Karpas-422 (cell line): ENCODE results near the gene MCC. TPM values are rescaled to one million over a fixed set of nuclear protein-coding genes. Genes with fewer than 3 reads are reported as not detected.
A peak's percentile ranks its signal among the peaks of the same experiment; 100 is the strongest.

Source experiments
- DNase-seq: peaks from one replicate; pipeline ENCODE4 v3.0.0-alpha.2; 2015
- H2AFZ ChIP-seq: fragments of 200-600 bp; sonication (generic); 2 replicates; pipeline ENCODE4 v1.6.1; 2014; ENCODE audit warnings: antibody characterized with exemption, low read length, mixed read lengths
- H3K27ac ChIP-seq: fragments of 200-600 bp; sonication (generic); 2 replicates; pipeline ENCODE4 v1.5.1; 2014; ENCODE audit warnings: mild to moderate bottlenecking, low read length, moderate library complexity
- H3K27me3 ChIP-seq: fragments of 200-600 bp; sonication (generic); 2 replicates; pipeline ENCODE4 v1.6.1; 2014; ENCODE audit warnings: low read length, mixed read lengths
- H3K36me3 ChIP-seq: fragments of 200-600 bp; sonication (generic); 2 replicates; pipeline ENCODE4 v1.6.1; 2014; ENCODE audit warnings: low read length, mixed read lengths; ENCODE audit not compliant: insufficient read depth
- H3K4me1 ChIP-seq: fragments of 200-600 bp; sonication (generic); 2 replicates; pipeline ENCODE4 v1.6.1; 2014; ENCODE audit warnings: mild to moderate bottlenecking, low read length, mixed read lengths
- H3K4me2 ChIP-seq: fragments of 200-600 bp; sonication (generic); 2 replicates; pipeline ENCODE4 v1.6.1; 2014; ENCODE audit warnings: low read length, low read depth, mild to moderate bottlenecking; ENCODE audit not compliant: poor library complexity, severe bottlenecking
- H3K4me3 ChIP-seq: fragments of 200-600 bp; sonication (generic); 2 replicates; pipeline ENCODE4 v1.5.1; 2014; ENCODE audit warnings: mild to moderate bottlenecking, antibody characterized with exemption, low read length, mixed read lengths
- H3K79me2 ChIP-seq: fragments of 200-600 bp; sonication (generic); 2 replicates; pipeline ENCODE4 v1.6.1; 2014; ENCODE audit warnings: mild to moderate bottlenecking, low read length, mixed read lengths
- H3K9ac ChIP-seq: fragments of 200-600 bp; sonication (generic); 2 replicates; pipeline ENCODE4 v1.6.0; 2014; ENCODE audit warnings: low read length
- H3K9me2 ChIP-seq: fragments of 200-600 bp; sonication (generic), shearing (Covaris generic); replicated peaks from 2 replicates; pipeline ENCODE4 v1.6.0; 2014; ENCODE audit warnings: mild to moderate bottlenecking, low read length, moderate library complexity; ENCODE audit not compliant: insufficient read depth
- H3K9me3 ChIP-seq: fragments of 300-700, 200-600 bp; sonication (generic); 2 replicates; pipeline ENCODE4 v1.6.1; 2014; ENCODE audit warnings: low read length, mixed read lengths
- H4K20me1 ChIP-seq: fragments of 200-600 bp; sonication (generic); 2 replicates; pipeline ENCODE4 v1.6.1; 2014; ENCODE audit warnings: mild to moderate bottlenecking, antibody characterized with exemption, low read length, low read depth; ENCODE audit not compliant: insufficient read depth
- total RNA-seq: library from RNA; depleted of rRNA; stranded (reverse); fragments of >200 nt; shearing (Covaris generic); gene quantifications from 2 replicates; pipeline ENCODE4 v1.2.3, GENCODE V29; 2014; ENCODE audit warnings: low replicate concordance

Gene MCC
- total RNA-seq, 1 experiment from 2014 or later = 5.5 TPM

- no peak overlapping the region for H3K4me3 ChIP-seq
- DNase-seq = no peak
- H3K79me2 ChIP-seq = no peaks in the 10 kb centered on the region
- no peak overlapping the region for H3K4me2 ChIP-seq
- no peaks in the 10 kb centered on the region for H4K20me1 ChIP-seq
- H3K4me1 ChIP-seq = peaks cover 20% of the 10 kb centered on the region
- no peaks in the 10 kb centered on the region for H3K27me3 ChIP-seq
- H3K27ac ChIP-seq = no peak overlapping the region
- H3K9ac ChIP-seq = no peak overlapping the region
- no peaks in the 10 kb centered on the region for H3K9me2 ChIP-seq
- no peaks in the 10 kb centered on the region for H3K9me3 ChIP-seq
- H2AFZ ChIP-seq = no peak overlapping the region
- no peaks in the 10 kb centered on the region for H3K36me3 ChIP-seq
Measured at GRCh38 chr5:113267361-113267900, 220.8 kb downstream of the MCC start.

- no peak for DNase-seq
- Histone ChIP-seq H4K20me1 (no peaks in the 10 kb centered on the region), H3K4me2 (no peak overlapping the region), H3K27ac (no peak overlapping the region), H3K36me3 (no peaks in the 10 kb centered on the region), H3K9me3 (no peaks in the 10 kb centered on the region), H3K9me2 (no peaks in the 10 kb centered on the region), H3K4me1 (peaks cover 21% of the 10 kb centered on the region), H3K4me3 (no peak overlapping the region), H2AFZ (no peak overlapping the region), H3K79me2 (no peaks in the 10 kb centered on the region), H3K27me3 (no peaks in the 10 kb centered on the region), H3K9ac (no peak overlapping the region)
Measured at GRCh38 chr5:113266913-113267227, 221.4 kb downstream of the MCC start.

GRCh38 chr5:113266227-113266912 lies 221.9 kb downstream of the MCC start:
- DNase-seq = no peak
- Histone ChIP-seq H3K4me1 (peaks cover 17% of the 10 kb centered on the region), H3K27me3 (no peaks in the 10 kb centered on the region), H3K9ac (no peak overlapping the region), H2AFZ (no peak overlapping the region), H4K20me1 (no peaks in the 10 kb centered on the region), H3K9me3 (no peaks in the 10 kb centered on the region), H3K36me3 (no peaks in the 10 kb centered on the region), H3K27ac (no peak overlapping the region), H3K9me2 (no peaks in the 10 kb centered on the region), H3K4me3 (no peak overlapping the region), H3K79me2 (no peaks in the 10 kb centered on the region), H3K4me2 (no peak overlapping the region)

- H3K79me2 ChIP-seq = no peaks in the 10 kb centered on the region
- H3K27ac ChIP-seq = no peak overlapping the region
- no peaks in the 10 kb centered on the region for H3K9me2 ChIP-seq
- H3K4me2 ChIP-seq = no peak overlapping the region
- no peaks in the 10 kb centered on the region for H4K20me1 ChIP-seq
- peaks cover 16% of the 10 kb centered on the region for H3K4me1 ChIP-seq
- no peak for DNase-seq
- no peak overlapping the region for H3K9ac ChIP-seq
- no peaks in the 10 kb centered on the region for H3K36me3 ChIP-seq
- no peaks in the 10 kb centered on the region for H3K9me3 ChIP-seq
- H3K4me3 ChIP-seq = no peak overlapping the region
- no peaks in the 10 kb centered on the region for H3K27me3 ChIP-seq
- H2AFZ ChIP-seq = no peak overlapping the region
Measured at GRCh38 chr5:113265190-113265589, 223.1 kb downstream of the MCC start.

- Histone ChIP-seq H3K4me3 (no peak overlapping the region), H3K27me3 (no peaks in the 10 kb centered on the region), H3K9me3 (no peaks in the 10 kb centered on the region), H3K79me2 (no peaks in the 10 kb centered on the region), H3K36me3 (no peaks in the 10 kb centered on the region), H4K20me1 (no peaks in the 10 kb centered on the region), H3K9ac (no peak overlapping the region), H3K9me2 (no peaks in the 10 kb centered on the region), H3K4me1 (peaks cover 16% of the 10 kb centered on the region), H2AFZ (no peak overlapping the region), H3K4me2 (no peak overlapping the region), H3K27ac (no peak overlapping the region)
- no peak for DNase-seq
Measured at GRCh38 chr5:113264046-113264445, 224.2 kb downstream of the MCC start.

- no peak for DNase-seq
- no peaks in the 10 kb centered on the region for H4K20me1 ChIP-seq
Measured at GRCh38 chr5:113263545-113263944, 224.7 kb downstream of the MCC start.

GRCh38 chr5:113262674-113263073 lies 225.6 kb downstream of the MCC start:
- Histone ChIP-seq H3K4me3 (no peak overlapping the region), H2AFZ (no peak overlapping the region), H3K27me3 (no peaks in the 10 kb centered on the region), H3K9me2 (no peaks in the 10 kb centered on the region), H3K27ac (no peak overlapping the region), H4K20me1 (no peaks in the 10 kb centered on the region), H3K9ac (no peak overlapping the region), H3K4me2 (peak overlapping the region; percentile 30), H3K9me3 (no peaks in the 10 kb centered on the region), H3K79me2 (no peaks in the 10 kb centered on the region), H3K4me1 (peaks cover 16% of the 10 kb centered on the region), H3K36me3 (no peaks in the 10 kb centered on the region)
- DNase-seq = no peak

More at GRCh38 chr5:113263545-113263944, 224.7 kb downstream of the MCC start:
- Histone ChIP-seq H3K4me2 (no peak overlapping the region), H2AFZ (no peak overlapping the region), H3K9ac (no peak overlapping the region), H3K79me2 (no peaks in the 10 kb centered on the region), H3K4me3 (no peak overlapping the region), H3K27ac (no peak overlapping the region), H3K4me1 (peaks cover 16% of the 10 kb centered on the region), H3K9me2 (no peaks in the 10 kb centered on the region), H3K36me3 (no peaks in the 10 kb centered on the region), H3K27me3 (no peaks in the 10 kb centered on the region), H3K9me3 (no peaks in the 10 kb centered on the region)

- H3K27me3 ChIP-seq = no peaks in the 10 kb centered on the region
- H3K4me3 ChIP-seq = no peak overlapping the region
- no peak overlapping the region for H3K4me2 ChIP-seq
- no peaks in the 10 kb centered on the region for H3K9me3 ChIP-seq
- no peak for DNase-seq
- no peaks in the 10 kb centered on the region for H3K9me2 ChIP-seq
- H3K36me3 ChIP-seq = no peaks in the 10 kb centered on the region
- H3K79me2 ChIP-seq = no peaks in the 10 kb centered on the region
- H3K27ac ChIP-seq = no peak overlapping the region
- H3K9ac ChIP-seq = no peak overlapping the region
- no peaks in the 10 kb centered on the region for H4K20me1 ChIP-seq
- H2AFZ ChIP-seq = no peak overlapping the region
- peaks cover 16% of the 10 kb centered on the region for H3K4me1 ChIP-seq
Measured at GRCh38 chr5:113259034-113259433, 229.2 kb downstream of the MCC start.
